Activated CD8-positive, alpha-beta memory T cell treated with anti-CD3 and anti-CD28 coated beads for 1 hour (primary cell): ENCODE data around the gene PLA2G1B.

Experiments
- DNase-seq, 2 donors: peaks; one replicate each; pipeline ENCODE4 v3.0.0-alpha.2; 2020; ENCODE audit warnings: low read depth in 1 of 2; ENCODE audit errors: extremely low read depth in 1 of 2

Gene PLA2G1B

DNA sequence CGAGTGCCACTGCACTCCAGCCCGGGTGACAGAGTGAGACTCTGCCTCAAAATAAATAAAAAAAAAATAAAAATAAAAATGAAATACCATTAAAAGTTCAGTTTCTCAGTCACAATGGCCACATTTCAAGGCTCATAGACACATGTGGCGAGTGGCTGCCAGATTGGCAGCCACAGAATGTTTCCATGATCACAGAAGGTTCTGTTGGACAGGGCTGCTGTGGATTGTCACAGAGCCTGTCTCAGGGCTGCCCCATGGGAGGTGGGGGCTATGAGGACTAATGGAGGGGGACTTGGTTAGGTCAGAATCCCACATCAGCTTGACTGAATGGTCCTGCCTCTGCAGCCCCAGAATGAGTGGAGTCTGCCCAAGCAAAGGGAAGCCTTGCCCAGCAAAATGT lies 3.8 kb upstream of the PLA2G1B start:
- no peak for DNase-seq

DNA sequence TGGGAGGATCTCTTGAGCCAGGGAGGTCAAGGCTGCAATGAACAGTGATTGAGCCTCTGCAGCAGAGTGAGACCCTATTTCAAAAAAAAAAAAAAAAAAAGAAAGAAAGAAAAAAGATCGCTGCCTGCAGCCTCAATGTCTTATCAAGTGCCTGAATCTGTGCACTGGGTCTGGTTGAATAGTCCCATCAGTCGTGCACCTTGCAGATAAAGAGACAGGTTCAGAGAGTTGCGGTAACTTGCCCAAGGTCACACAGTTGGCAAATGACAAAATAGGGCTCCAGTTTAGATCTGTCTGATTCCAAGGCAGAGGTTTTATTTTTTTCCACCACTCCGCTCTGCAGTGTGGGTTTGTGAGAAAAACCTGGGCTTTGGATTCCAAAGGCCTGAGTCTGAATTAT lies 649 bp upstream of the PLA2G1B start:
- no peak for DNase-seq

DNA sequence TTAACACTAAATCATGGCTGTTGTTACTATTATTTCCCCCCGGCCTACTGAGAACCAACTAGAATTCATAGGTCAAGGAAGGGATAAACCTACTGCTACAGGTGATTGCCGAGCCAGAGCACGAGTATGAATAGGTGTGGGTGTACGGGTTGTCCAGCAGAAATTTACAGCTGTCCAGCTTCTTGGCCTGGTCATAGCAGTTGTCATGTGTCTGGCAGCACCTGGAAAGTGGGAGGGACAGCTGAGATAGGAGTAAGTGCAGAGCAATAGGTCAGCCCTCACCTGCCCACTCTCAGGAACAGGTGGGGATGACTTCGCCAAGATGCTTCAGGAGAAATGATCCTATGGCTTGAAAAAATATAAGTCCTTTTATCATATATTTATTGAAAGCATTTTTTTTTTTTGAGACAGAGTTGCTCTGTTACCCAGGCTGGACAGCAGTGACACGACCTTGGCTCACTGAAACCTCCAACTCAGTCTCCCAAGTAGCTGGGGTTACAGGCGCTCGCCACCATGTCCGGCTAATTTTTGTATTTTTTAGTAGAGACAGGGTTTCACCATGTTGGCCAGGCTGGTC lies 2.6 kb downstream of the PLA2G1B start:
- no peak for DNase-seq

DNA sequence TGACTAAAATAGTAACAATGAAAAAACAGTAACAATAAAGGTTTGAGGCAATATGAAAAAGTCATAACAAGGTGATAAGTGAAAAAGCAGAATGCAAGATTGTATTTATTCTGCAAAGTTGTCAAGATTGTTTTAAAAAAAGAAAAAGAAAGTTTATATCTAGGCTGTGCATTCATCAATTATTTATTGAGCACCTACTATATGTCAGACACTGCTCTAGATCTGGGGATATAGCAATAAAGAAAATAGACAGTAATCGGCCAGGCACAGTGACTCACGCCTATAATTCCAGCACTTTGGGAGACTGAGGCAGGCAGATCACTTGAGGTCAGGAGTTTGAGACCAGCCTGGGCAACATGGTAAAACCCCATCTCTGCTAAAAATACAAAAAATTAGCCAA lies 3.8 kb downstream of the PLA2G1B start:
- no peak for DNase-seq

DNA sequence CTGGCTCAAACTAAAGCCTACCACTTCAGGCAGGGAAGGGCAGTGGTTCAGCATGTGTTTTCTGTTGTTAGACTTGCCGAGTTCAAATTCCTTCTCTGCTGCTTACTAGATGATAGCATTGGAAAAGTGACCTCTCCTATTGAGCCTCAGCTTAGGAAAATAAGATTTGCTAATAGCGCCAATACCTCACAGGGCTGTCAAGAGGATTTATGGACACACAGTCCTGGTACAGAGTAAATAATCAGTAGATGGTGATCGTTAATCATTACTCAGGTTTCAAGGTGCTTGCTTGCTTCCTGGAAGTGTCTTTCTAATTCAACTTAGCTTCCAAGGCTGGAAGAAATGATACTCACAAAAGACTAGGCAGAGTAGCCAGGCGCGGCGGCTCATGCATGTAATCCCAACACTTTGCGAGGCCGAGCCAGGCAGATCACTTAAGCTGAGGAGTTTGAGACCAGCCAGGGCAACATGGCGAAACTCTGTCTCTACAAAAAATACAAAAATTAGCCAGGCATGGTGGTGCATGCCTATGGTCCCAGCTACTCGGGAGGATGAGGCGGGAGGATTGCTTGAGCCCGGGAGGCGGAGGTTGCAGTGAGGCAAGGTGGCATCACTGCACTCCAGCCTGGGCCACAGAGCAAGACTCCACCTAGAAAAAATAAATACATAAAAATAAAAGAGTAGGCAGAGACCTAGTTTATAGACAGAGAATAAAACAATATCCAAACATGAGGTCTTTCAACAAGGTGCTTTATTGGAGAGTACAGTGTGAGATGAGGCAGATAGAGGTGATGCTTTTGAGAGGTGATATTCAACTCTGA lies 6.0 kb downstream of the PLA2G1B start:
- DNase-seq = no peak

DNA sequence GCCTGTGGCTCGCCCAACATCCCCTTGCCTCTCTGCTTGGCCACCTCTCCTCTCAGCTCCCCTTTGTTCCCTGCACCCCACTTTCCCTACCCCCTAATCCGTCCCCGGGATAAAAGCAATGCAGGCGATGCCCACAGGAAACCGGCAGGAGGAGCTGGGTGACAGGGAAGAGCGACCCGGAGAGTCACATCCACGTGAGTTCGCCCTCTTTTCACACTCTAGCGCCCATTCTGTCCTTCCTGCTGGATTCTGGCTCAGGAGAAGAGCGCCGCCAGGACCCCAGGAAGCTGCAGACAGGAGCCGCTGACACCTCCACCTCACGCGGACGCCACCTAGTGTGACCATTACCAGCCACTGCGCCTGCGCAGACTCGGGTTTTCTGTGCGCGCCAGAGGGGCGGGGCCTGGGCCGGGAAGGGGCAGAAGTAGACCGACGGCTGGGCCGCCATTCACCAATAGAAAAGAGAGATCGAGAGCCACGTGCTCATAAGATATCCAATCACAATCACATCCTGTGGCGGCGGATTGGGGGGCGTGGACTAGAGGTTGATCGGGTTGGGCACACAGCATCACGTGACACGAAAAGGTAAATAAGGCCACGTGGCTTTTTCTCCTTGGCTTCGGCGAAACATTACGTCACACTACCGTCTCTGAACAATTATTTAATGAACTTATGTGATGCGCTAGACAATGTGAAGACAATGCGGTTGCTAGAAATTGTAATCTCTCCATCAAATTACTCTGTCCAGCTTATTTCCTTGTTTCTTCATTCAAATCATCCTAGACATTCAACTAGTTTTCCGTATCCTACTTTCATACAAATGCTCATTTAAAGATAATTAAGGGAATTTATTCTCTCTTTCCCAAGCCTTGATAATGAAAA lies 10.1 kb downstream of the PLA2G1B start:
- DNase-seq = peak; percentile 99

DNA sequence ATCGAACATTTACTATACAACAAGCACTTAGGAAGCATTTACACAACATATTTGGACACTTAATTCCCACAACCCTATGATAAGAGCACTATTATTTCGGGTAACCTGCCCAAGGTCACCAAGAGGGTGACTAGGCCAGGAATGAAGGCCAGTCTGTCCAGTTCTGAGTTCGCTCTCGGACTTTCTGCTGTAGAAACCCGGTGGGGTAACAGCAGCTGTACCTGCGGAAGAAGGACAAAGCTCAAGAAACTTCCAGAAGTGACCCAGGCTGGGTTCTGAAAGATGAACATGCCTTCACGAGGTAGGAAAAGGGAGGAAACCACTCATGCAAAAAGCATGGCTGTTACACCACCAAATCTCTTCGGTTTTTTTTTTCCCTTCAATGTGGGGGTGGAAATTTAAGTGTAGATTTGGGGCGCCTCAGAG lies 10.8 kb downstream of the PLA2G1B start:
- no peak for DNase-seq

DNA sequence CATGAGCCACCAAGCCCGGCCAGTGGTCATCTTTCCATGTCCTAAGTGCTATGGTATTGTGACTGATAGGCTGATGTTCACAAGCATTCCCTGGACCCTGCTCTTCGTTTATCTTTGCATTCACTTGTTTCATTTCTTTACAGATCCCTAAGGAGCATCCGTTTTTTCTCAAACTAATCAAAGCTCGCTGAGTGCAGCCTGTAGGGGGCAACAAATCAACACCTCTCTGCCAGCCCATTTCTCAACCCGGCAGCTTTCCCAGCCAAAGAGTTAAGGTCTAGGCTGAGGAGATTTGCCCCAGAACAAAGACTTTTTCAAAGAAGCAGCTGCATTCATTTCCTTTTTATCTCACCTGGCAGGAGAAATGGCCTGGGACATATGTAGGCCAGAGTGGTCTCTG lies 13.4 kb downstream of the PLA2G1B start:
- no peak for DNase-seq

DNA sequence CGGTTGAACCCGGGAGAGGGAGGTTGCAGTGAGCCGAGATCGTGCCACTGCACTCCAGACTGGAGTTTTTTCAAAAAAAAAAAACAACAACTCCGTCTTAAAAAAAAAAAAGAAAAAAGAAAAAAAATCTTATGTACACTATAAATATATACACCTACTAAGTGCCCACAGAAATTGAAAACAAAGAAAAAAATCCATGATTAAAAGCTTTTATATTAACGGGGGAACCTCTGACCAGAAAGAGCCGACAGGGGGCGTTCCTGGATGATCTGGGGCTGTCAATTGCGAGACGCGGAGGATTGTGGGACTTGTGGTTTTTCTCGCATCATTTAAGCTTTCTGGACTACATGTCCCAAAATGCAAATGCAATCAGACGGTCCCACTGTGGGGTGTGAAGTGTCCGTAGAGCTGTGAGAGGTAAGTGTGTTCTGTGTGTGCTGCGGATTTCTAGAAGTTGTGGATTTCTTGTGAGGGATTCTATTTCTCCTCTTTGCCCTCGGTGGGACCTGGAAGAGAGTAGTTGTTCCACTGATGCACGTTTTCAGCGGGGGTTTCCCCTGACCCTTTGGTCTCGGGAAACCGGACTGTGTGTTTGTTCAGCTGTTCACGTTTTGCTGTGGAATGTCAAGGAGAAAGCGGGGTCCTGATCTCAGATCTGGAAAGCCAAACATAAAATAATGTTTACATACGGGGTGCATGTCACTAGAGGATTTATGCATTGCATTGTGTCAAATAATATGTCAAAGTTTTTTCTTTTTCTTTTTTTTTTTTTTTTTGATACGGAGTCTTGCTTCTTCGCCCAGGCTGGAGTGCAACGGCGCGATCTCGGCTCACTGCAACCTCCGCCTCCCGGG lies 25.4 kb downstream of the PLA2G1B start, which contains the start of gene SIRT4:
SIRT4 (plus strand) TSS at position 360 of the 854 bp plus-strand sequence. CDS start 1,241 bp downstream, outside the sequence.
- peak; percentile 80 to 82 for DNase-seq

DNA sequence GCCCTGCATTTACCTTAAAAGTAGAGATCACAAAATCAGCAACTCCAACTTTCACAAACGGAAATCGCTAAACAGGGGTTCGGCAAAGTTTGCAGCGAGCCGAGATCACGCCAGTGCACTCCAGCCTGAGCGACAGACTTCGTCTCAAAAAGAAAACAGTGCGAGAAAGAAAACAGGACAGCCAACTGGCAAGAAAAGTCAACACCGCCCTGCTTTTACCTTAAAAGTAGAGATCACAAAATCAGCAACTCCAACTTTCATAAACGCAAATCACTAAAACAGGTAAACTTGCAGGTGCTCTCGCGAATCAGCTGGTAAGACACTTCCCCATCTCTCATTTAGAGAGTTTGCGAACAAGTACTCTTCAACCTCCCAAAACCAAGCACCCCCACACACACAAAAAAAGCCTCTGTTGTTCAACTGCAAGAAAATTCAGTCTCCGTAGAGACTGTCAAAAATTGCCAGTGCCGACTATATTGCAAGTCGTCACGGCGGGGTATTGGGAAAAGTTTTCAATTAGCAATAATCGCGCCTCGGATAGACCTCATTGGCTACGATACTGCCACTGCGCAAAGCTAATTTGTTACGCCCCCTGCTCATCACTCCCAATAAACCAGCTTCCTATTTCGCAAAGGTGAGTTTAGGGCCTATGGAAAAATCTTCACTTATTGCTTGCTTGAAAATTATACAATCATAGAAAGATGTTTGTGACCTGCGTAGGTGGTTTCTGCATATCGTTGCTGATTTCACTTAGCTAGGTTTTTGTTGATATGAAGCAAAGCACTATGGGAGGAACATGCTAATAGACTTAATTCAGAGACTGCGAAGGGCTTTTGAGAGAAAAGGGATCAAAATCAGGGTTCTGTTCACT lies 34.7 kb downstream of the PLA2G1B start, which contains the start of gene RNU4-1:
RNU4-1 (minus strand) TSS at position 577 of the 871 bp plus-strand sequence.
- DNase-seq = peak; percentile 40 to 61

DNA sequence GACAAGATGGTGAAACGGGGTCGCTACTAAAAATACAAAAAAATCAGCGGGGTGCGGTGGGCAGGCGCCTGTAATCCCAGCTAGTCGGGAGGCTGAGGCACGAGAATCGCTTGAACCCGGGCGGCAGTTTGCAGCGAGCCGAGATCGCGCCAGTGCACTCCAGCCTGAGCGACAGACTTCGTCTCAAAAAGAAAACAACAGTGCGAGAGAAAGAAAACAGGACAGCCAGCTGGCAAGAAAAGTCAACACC lies 35.2 kb downstream of the PLA2G1B start:
- no peak for DNase-seq

DNA sequence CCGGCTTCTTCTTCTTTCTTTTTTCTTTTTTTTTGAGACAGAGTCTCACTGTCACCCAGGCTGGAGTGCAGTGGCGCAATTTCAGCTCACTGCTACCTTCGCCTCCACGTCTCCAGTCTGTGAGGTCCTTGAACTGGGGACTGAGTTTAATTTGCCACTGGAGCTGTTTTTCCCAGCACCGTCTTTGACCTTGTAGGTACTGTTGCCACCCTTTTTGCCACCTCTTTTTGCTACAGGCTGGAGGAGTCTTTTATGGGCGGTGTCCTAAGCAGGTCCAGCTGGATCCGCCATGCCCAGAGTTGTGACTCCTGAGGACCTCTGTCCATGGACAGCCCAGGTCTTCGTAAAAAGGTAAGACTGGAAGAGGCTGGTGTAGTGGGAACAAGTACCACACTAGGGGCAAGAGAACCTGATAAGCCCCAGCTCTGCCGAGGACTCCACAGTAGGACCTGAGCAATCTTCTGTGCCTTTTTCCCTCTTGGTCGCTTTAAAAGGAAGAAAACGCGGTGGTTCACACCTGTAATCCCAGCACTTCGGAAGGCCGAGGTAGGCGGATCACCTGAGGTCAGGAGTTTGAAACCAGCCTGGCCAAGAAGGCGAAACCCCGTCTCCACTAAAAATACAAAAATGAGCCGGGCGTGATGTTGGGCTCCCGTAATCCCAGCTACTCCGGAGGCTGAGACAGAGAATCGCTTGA lies 36.8 kb downstream of the PLA2G1B start:
- DNase-seq = no peak

DNA sequence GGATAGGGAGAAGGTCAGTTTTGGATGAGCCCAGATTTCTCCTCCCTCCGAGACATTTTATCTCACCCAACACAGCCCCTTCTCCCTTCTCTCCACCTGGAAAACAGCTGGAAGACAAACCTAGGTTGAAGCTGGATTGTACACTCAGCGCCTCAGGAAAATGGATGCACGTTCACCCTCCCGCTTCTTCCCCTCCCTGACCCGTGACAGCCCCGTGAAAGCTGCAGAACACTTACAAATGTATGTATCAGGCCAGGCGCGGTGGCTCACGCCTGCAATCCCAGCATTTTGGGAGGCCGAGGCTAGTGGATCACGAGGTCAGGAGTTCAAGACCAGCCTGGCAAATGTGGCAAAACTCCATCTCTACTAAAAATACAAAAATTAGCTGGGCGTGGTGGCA lies 40.1 kb downstream of the PLA2G1B start:
- DNase-seq = no peak

DNA sequence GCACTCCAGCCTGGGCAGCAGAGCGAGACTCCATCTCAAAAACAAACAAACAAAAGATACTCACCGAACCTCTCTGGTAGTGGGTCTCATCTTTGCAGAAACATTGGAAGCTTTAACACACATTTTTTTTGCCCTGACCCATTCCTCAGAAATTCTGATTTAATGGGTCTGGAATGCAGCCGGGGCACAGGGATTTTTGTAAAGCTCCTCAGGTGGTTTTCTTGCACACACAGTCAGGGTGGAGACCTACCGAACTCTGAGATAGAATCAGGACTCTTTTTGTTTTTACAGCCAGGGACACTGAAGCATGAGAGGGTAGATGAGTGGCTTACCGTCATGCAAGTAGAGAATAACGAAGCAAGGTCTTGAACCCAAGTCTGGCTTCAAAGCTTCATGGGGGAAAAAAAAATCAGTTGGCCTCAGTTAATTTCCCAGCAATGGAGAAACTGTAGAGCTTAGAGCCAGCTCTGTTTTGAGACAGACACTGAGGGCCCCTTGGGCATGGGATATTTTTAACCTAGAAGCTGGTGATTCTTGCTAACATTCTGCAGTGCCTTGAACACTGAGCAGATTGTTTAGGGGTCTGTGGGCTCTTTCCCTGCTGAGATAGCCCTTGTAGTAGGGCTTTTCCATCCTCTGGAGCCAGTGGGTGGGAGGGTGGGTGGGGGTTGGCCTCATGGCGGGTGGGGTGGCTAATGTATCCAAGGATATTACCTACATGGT lies 40.6 kb downstream of the PLA2G1B start:
- DNase-seq = no peak

DNA sequence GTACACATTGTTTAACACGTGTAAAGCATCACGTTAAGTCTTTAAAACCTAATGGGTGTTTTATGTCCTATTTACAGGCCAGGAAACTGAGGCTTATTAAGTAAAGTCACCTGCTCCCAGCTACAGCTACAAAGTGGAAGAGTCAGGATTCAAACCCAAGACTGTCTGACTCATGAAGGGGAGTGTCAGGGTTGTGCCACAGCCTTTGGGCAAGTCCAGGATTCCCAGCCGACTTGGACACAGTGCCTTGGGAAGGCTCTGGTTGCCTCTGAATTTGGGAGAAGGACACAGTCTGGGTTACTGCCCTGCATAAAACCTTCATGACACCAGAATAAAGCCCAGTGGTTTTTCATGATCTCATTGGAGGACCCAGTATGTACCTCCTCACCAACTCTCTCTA lies 43.2 kb downstream of the PLA2G1B start:
- no peak for DNase-seq

DNA sequence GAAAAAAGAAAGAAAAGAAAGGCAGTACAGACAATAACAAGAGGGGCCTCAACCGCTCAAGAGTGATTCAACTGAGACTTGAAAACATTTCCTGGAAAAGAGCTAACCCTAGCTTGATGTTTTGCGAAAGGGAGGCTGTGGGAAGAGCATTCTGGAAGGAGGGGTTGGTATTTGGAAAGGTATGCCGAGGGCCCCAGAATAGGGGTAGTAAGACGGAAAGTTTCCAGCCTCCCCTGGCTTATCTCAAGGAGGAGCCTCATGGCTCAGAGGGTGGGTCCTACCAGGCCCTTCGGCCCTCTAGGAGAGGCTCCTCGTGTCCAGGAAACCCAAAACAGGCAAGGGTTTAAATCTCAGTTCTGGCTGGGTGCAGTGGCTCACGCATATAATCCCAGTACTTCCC lies 44.3 kb downstream of the PLA2G1B start:
- DNase-seq = no peak

DNA sequence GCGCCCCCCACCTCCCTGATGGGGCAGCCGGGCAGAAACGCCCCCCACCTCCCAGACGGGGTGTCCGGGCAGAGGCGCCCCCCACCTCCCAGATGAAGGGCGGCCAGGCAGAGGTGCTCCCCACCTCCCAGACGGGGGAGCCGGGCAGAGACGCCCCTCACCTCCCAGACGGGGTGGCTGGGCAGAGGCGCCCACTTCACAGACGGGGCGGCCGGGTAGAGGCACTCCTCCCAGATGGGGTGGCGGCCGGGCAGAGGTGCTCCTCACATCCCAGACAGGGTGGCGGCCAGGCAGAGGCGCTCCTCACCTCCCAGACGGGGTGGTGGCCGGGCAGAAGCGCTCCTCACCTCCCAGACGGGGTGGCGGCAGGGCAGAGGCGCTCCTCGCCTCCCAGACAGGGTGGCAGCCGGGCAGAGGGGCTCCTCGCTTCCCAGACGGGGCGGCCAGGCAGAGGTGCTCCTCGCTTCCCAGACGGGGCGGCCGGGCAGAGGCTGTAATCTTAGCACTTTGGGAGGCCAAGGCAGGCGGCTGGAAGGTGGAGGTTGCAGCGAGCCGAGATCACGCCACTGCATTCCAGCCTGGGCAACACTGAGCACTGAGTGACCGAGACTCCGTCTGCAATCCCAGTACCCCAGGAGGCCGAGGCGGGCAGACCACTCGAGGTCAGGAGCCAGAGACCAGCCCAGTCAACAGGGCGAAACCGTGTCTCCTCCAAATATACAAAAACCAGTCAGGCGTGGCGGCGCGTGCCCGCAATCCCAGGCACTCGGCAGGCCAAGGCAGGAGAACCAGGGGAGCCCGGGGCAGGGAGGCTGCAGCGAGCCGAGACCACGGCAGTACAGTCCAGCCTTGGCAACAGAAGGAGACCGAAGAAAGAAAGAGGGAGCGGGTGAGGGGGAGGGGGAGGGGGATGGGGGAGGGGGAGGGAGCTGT lies 49.2 kb downstream of the PLA2G1B start:
- no peak for DNase-seq
